ENCODE results near the gene C11orf24.
A peak's percentile ranks its signal among the peaks of the same experiment; 100 is the strongest.

C11orf24 gene

GRCh38 chr11:68312117-68312779 is 40.5 kb upstream of the C11orf24 start, which contains the start of gene LRP5:
Gene LRP5 (plus strand): TSS chr11:68312591. CDS start chr11:68312715, 124 bp downstream.
- H3K4ac ChIP-seq (ENCODE audit: low read depth in 1 of 2, low read length in 2 of 2) = peak within 1 kb of the TSS; percentile 57 to 89
- H2BK15ac ChIP-seq (ENCODE audit: low read depth, poor library complexity, severe bottlenecking) = peak within 1 kb of the TSS; percentile 100
- peak within 1 kb of the TSS in 1 of 2 experiments; percentile 36 for H3K23ac ChIP-seq (ENCODE audit: low read length in 2 of 2)
- no peak within 1 kb of the TSS for H3K27ac ChIP-seq (ENCODE audit: low read length, poor library complexity, severe bottlenecking)
- H3K14ac ChIP-seq (ENCODE audit: low read length in 2 of 2) = peak within 1 kb of the TSS in 1 of 2 experiments; percentile 68
- H2BK12ac ChIP-seq (ENCODE audit: low read length in 2 of 2) = peak within 1 kb of the TSS; percentile 3 to 59
- H3K79me1 ChIP-seq (replicated peaks; ENCODE audit: low read length, poor library complexity, severe bottlenecking) = peaks cover 6% of the 10 kb centered on the region
- no peak within 1 kb of the TSS for H2BK5ac ChIP-seq (ENCODE audit: low read depth, low read length, poor library complexity, severe bottlenecking)
- H2AK5ac ChIP-seq (ENCODE audit: low read length, severe bottlenecking) = no peak within 1 kb of the TSS
- no peaks in the 10 kb centered on the region for H3K9me3 ChIP-seq (ENCODE audit: control insufficient read depth, low read length)
- peak within 1 kb of the TSS; percentile 63 to 92 for H3K18ac ChIP-seq (ENCODE audit: low read depth in 1 of 2, low read length in 2 of 2)
- WGBS = 23% methylated on average over 6 of the region's 85 CpGs
- H2BK120ac ChIP-seq (ENCODE audit: low read depth, low read length) = peak within 1 kb of the TSS; percentile 87
- no peaks in the 10 kb centered on the region for H3K36me3 ChIP-seq (ENCODE audit: control insufficient read depth in 1 of 2, insufficient read depth in 2 of 2, low read depth in 1 of 2, low read length in 2 of 2)
- H4K91ac ChIP-seq (ENCODE audit: low read length) = peak within 1 kb of the TSS; percentile 84
- peaks cover 36% of the 10 kb centered on the region for H3K4me1 ChIP-seq (ENCODE audit: control insufficient read depth, insufficient read depth, low read depth, low read length)
- no peak within 1 kb of the TSS for H2AFZ ChIP-seq (ENCODE audit: low read depth, low read length)
- H3K9ac ChIP-seq (ENCODE audit: low read length) = peak within 1 kb of the TSS; percentile 82
- peak; percentile 31 for DNase-seq
- H4K8ac ChIP-seq (ENCODE audit: low read length) = peak within 1 kb of the TSS; percentile 82
- H3K4me3 ChIP-seq (ENCODE audit: insufficient read depth in 1 of 2, low read depth in 1 of 2, low read length in 2 of 2) = peak within 1 kb of the TSS; percentile 75 to 83
- H3K27me3 ChIP-seq (ENCODE audit: control insufficient read depth in 1 of 2, insufficient read depth in 1 of 2, low read length in 2 of 2) = no peaks in the 10 kb centered on the region
- peak within 1 kb of the TSS; percentile 83 for H3K4me2 ChIP-seq (ENCODE audit: low read length, poor library complexity, severe bottlenecking)

- no peak overlapping the region for H3K9ac ChIP-seq (ENCODE audit: low read length)
- no peaks in the 10 kb centered on the region for H3K27me3 ChIP-seq (ENCODE audit: control insufficient read depth in 1 of 2, insufficient read depth in 1 of 2, low read length in 2 of 2)
- H2BK120ac ChIP-seq (ENCODE audit: low read depth, low read length) = no peak overlapping the region
- H2AFZ ChIP-seq (ENCODE audit: low read depth, low read length) = no peak overlapping the region
- WGBS = 77% methylated on average over 23 of the region's 25 CpGs
- H3K27ac ChIP-seq (ENCODE audit: low read length, poor library complexity, severe bottlenecking) = no peak overlapping the region
- H3K4me1 ChIP-seq (ENCODE audit: control insufficient read depth, insufficient read depth, low read depth, low read length) = peaks cover 28% of the 10 kb centered on the region
- no peak overlapping the region for H3K14ac ChIP-seq (ENCODE audit: low read length in 2 of 2)
- peak overlapping the region in 1 of 2 experiments; percentile 69 for H3K18ac ChIP-seq (ENCODE audit: low read depth in 1 of 2, low read length in 2 of 2)
- peaks cover 6% of the 10 kb centered on the region for H3K79me1 ChIP-seq (replicated peaks; ENCODE audit: low read length, poor library complexity, severe bottlenecking)
- no peak overlapping the region for H3K4me2 ChIP-seq (ENCODE audit: low read length, poor library complexity, severe bottlenecking)
- no peak overlapping the region for H2BK5ac ChIP-seq (ENCODE audit: low read depth, low read length, poor library complexity, severe bottlenecking)
- H3K9me3 ChIP-seq (ENCODE audit: control insufficient read depth, low read length) = no peaks in the 10 kb centered on the region
- H3K4me3 ChIP-seq (ENCODE audit: insufficient read depth in 1 of 2, low read depth in 1 of 2, low read length in 2 of 2) = no peak overlapping the region
- H4K8ac ChIP-seq (ENCODE audit: low read length) = no peak overlapping the region
- H2AK5ac ChIP-seq (ENCODE audit: low read length, severe bottlenecking) = no peak overlapping the region
- peak overlapping the region in 1 of 2 experiments; percentile 59 for H2BK12ac ChIP-seq (ENCODE audit: low read length in 2 of 2)
- DNase-seq = peak; percentile 13
- H4K91ac ChIP-seq (ENCODE audit: low read length) = no peak overlapping the region
- H3K4ac ChIP-seq (ENCODE audit: low read depth in 1 of 2, low read length in 2 of 2) = peak overlapping the region in 1 of 2 experiments; percentile 57
- H2BK15ac ChIP-seq (ENCODE audit: low read depth, poor library complexity, severe bottlenecking) = no peak overlapping the region
- no peak overlapping the region for H3K23ac ChIP-seq (ENCODE audit: low read length in 2 of 2)
- H3K36me3 ChIP-seq (ENCODE audit: control insufficient read depth in 1 of 2, insufficient read depth in 2 of 2, low read depth in 1 of 2, low read length in 2 of 2) = no peaks in the 10 kb centered on the region
These were observed 39.7 kb upstream of the C11orf24 start for GRCh38 chr11:68311160-68312116.

GRCh38 chr11:68309621-68310185 is 37.9 kb upstream of the C11orf24 start:
- no peak overlapping the region for H2AK5ac ChIP-seq (ENCODE audit: low read length, severe bottlenecking)
- H3K4me3 ChIP-seq (ENCODE audit: insufficient read depth in 1 of 2, low read depth in 1 of 2, low read length in 2 of 2) = no peak overlapping the region
- 72% methylated on average over 2 of the region's 2 CpGs for WGBS
- H3K9ac ChIP-seq (ENCODE audit: low read length) = no peak overlapping the region
- H3K18ac ChIP-seq (ENCODE audit: low read depth in 1 of 2, low read length in 2 of 2) = no peak overlapping the region
- no peak overlapping the region for H3K4me2 ChIP-seq (ENCODE audit: low read length, poor library complexity, severe bottlenecking)
- H2BK12ac ChIP-seq (ENCODE audit: low read length in 2 of 2) = no peak overlapping the region
- H3K23ac ChIP-seq (ENCODE audit: low read length in 2 of 2) = no peak overlapping the region
- H2BK15ac ChIP-seq (ENCODE audit: low read depth, poor library complexity, severe bottlenecking) = no peak overlapping the region
- H3K27me3 ChIP-seq (ENCODE audit: control insufficient read depth in 1 of 2, insufficient read depth in 1 of 2, low read length in 2 of 2) = no peaks in the 10 kb centered on the region
- H3K4me1 ChIP-seq (ENCODE audit: control insufficient read depth, insufficient read depth, low read depth, low read length) = peaks cover 15% of the 10 kb centered on the region
- no peak overlapping the region for H4K8ac ChIP-seq (ENCODE audit: low read length)
- H3K4ac ChIP-seq (ENCODE audit: low read depth in 1 of 2, low read length in 2 of 2) = no peak overlapping the region
- H2AFZ ChIP-seq (ENCODE audit: low read depth, low read length) = no peak overlapping the region
- H3K79me1 ChIP-seq (replicated peaks; ENCODE audit: low read length, poor library complexity, severe bottlenecking) = peaks cover 3% of the 10 kb centered on the region
- H3K14ac ChIP-seq (ENCODE audit: low read length in 2 of 2) = no peak overlapping the region
- no peak overlapping the region for H2BK5ac ChIP-seq (ENCODE audit: low read depth, low read length, poor library complexity, severe bottlenecking)
- H4K91ac ChIP-seq (ENCODE audit: low read length) = no peak overlapping the region
- no peaks in the 10 kb centered on the region for H3K9me3 ChIP-seq (ENCODE audit: control insufficient read depth, low read length)
- H2BK120ac ChIP-seq (ENCODE audit: low read depth, low read length) = no peak overlapping the region
- H3K27ac ChIP-seq (ENCODE audit: low read length, poor library complexity, severe bottlenecking) = no peak overlapping the region
- H3K36me3 ChIP-seq (ENCODE audit: control insufficient read depth in 1 of 2, insufficient read depth in 2 of 2, low read depth in 1 of 2, low read length in 2 of 2) = no peaks in the 10 kb centered on the region
- DNase-seq = peak; percentile 9
